GM19455 (cell line): Measurements from ENCODE around the gene ABLIM1.

Source experiments
- ATAC-seq: cut with Tn5 transposase; IDR thresholded peaks from one replicate; pipeline ENCODE4 v1.9.1; 2021; ENCODE audit not compliant: unreplicated experiment

ABLIM1 gene

DNA sequence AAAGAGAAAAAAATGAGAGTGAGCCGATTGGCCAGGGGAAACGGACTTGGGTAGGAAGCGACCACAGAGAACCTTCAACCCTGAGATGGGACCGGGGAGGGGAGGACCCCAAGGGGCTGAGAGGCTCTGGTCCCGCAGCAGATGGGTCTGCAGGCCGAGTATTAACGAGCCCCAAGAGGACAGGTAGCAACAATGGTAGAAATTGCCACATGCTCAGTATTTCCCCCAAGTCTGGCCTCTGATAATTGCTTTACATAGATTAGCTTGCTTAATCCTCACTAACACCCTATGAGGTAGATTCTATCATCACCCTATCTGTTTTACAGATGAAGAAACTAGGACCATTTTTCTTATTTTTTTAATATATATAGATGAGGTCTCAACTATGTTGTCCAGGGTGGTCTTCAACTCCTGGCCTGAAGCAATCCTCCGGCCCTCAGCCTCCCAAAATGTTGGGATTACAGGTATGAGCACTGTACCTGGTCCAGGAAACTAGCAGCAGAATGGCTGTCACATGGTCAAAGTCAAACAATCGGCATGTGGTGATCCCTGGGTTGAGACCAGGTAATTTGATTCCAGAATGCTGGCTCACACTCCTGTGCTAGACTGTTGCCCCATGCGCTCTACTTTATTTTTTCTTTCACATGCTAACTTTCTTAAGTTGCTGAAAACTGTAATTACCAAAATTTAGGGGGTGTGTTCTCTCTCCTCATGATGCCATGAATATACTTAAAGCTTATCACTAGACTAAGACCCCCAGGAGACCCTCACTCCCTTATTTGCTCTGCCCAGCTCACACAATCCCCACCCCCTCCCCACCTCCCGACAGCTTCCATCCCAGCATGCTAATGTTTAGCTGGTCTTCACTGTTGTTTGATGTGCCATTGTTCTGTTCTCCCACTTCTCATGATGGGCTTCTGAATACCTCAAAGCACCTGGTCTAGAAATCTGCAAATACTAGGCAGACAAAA lies 185.9 kb downstream of the ABLIM1 start:
- peak; percentile 8 for ATAC-seq

DNA sequence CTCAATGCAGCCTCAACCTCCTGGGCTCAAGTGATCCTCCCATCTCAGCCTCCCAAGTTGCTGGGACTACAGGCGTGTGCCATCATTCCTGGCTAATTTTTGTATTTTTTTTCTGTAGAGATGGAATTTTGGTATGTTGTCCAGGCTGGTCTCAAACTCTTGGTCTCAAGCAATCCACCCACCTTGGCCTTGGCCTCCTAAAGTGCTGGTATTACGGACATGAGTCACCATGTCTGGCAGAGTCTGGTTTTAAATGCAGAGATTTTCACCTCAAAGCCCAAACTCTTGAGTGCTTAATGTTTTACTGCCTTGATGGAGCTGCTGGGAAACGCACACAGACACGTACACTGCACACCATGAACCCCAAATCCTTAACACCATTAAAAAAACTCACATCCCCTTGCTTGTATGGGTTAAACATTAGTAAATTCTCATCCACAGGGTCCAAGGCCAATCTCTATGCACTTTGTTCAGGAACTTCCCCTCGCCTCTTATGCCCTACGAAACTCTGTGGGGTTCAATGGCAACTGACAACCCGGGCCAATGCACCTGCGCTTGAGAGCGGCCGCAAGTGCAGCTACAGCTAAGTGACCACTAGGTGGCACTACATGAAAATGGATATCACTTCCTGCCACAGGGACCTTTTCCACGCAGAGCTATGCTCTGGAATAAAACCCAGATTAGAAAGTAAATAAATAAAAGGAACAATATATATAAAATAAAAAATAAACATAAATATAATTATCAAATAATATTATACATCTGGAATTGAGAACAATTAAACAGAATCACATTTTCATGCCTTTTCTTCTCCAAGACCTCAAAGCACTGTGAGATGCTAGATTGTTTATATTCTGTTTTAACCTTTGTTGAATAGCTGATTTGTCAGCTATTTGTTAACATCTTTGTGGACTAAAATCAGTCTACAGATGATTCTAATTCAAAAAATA lies 186.8 kb downstream of the ABLIM1 start:
- peak; percentile 90 for ATAC-seq

DNA sequence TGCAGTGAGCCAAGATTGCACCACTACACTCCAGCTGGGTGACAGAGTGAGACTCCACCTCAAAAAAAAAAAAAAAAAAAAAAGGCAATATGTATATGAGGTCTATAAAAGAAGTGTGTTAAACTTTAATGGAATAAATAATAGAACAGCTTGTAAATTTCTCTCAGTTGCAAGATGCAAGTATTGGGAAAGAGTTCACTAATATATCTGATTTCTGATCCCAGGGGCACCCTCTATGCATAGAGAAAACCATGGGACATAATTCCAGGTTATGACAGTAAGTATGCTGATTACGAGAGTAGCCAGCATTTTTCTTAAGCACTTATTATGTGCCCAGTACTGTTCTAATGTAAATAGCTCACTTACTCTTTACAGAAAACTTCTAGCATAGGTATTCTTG lies 187.7 kb downstream of the ABLIM1 start:
- no peak for ATAC-seq

DNA sequence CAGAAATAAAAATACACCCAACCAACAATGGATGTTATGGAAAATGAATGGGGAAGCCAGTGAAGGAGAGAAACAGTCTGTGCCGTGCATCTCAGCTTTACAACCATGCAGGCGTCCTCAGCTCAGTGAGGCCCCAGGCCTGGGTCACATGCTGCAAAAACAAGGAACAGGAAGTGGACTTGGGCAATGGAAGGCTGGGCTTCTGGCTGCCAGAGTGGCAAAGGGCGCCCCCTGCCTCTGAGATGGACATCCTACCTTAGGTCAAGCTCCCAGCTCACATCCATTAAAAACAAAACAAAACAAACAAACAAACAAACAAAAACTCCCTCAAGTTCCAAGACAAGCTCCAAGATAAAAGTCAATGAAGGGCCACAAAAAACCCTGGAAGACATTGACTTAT lies 199.1 kb downstream of the ABLIM1 start:
- ATAC-seq = peak; percentile 61

DNA sequence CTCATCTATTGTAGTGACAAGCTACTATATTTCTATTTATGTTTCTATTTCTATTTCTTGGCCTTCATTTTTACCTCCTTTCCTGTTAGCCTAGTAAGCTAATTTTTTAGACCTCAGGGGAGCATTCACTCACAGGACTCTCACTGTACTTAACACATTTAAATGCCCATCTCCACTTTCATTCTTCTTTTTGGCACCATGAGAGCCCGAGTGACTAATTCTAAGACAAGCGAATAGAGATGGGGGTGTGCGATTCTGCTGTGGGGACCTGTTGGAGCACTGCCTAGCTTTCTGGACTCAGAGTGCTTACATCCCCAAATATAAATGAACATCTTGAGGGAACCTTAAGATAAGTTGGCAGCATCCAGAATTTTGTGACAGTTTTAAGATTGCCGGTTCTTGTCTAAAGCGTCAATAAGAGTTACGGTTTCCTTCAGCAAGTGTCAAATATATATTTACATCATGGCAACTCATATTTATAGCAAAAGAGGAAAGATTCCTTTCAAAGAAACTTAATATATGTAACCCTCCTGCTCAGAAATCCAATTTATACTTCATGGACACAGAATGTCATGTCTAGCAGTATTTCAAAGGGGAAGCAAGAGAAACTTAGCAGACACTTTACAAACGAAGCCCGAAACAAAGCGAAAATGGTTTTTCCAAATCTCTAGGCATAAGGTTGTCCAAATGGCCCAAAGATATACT lies 199.7 kb downstream of the ABLIM1 start:
- no peak for ATAC-seq

DNA sequence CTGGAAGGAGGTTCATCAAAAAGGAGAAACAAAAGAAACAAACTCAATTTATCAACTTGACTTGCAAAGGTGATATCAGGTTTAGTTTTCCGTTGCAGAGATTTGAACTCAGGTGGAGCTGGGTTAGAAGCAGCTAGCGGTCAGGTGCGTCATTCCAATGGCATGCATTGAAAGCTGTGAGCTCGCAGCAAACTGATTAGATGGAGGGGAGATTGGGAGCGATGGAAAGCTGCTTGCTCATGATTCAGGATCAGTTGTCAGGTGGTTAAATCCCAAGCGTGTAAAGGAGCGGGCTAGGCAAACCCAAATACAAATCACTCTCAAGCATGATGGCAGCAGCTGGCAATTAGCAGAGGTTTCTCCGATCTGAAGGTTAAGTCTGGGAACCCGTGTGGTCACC lies 204.5 kb downstream of the ABLIM1 start:
- ATAC-seq = no peak

DNA sequence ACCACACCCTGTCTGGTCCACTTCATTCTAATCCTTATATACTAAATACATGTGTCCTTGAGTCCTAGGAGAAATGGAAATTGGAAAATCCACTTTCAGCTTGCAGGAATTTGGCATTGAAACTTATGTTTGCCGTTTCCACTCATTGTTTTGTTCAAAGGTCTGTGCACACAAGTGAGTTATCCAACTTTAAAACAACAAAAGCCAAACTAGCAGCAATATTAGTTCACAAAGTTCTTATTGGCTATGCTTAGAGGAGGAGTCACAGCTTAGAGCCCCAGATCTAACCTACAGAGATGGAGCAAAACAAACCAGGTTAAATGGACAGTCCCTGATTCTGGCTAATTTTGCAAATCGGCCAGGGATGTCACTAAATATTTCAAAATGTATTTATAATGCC lies 209.2 kb downstream of the ABLIM1 start:
- ATAC-seq = no peak

DNA sequence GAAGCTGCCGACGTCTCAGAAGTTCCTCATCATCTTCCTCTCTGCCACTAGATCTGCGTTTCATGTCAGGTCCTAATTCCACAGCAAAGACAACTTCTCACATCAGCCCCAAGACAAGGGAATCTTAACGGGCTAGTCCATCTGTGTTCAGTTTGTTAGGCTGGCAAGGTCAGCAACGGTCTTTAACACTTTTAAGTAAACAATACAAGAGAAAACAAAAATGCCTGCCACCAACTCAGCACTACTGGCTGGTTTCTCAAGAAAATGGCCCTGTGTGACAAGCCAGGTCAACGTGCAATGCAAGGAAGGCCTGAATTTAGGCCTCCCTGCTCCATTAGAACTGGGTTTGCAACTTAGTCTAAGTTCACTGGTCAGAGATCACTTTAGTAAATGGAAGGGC lies 212.7 kb downstream of the ABLIM1 start:
- ATAC-seq = no peak

DNA sequence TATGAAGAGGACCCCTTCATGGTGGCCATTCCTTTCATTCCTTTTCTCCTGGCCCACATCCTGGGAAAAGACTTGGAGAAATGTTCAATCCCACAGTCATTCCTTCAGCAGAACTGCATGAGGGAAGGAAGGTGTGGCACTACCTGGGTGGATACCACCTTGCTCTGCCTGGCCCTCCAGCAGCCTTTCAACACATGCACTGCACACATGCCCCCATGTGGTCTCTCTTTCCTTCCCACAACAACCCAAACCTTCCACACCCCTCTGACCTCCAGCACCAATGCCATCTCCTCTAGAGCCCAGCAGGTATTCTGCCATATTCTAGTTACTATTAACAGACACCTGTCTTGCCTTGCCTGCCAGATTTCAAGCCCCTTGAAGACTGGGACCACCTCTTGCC lies 213.3 kb downstream of the ABLIM1 start:
- ATAC-seq = no peak

DNA sequence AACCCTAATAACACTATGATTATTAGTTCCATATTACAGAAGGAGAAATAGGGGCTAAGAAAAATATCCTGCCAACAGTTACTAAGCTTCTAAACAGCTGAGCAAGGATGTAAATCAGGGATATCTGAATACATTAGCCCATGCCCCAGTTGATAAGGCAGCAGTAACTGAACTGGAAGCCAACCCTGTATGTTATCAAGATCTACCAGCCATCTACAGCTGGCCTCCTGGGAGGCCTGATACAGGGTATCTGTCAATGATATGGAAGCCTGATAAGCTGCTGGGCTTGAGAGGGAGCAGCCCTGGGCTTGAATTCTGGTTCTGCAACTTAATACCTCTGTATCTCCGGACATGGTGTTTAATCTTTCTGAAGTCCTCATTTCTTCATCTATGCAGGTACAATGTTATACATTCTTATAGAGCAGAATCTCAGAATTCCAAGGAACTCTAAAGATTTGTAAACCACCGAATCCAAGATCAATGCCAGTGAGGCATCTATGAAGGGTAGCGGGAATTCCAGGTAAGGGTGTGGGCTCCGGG lies 215.9 kb downstream of the ABLIM1 start:
- no peak for ATAC-seq

DNA sequence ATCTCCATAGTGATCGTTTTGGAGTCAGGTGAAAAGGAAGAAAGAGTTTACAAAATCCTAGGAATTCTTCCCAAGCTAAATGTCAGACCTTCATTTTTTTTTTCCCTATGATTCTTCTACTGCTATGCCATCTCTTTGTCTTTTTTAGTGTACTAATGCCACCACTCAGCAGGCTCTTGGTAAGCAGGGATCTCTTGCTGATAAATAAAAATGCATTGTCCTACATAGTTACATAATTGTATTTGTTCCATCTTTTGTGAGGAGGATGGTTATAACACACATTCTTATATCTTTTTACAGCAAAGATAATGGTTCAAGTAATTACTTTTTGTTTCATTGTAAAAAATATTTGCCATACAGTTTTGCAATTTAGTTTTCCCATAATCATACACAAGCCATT lies 217.0 kb downstream of the ABLIM1 start:
- ATAC-seq = no peak

DNA sequence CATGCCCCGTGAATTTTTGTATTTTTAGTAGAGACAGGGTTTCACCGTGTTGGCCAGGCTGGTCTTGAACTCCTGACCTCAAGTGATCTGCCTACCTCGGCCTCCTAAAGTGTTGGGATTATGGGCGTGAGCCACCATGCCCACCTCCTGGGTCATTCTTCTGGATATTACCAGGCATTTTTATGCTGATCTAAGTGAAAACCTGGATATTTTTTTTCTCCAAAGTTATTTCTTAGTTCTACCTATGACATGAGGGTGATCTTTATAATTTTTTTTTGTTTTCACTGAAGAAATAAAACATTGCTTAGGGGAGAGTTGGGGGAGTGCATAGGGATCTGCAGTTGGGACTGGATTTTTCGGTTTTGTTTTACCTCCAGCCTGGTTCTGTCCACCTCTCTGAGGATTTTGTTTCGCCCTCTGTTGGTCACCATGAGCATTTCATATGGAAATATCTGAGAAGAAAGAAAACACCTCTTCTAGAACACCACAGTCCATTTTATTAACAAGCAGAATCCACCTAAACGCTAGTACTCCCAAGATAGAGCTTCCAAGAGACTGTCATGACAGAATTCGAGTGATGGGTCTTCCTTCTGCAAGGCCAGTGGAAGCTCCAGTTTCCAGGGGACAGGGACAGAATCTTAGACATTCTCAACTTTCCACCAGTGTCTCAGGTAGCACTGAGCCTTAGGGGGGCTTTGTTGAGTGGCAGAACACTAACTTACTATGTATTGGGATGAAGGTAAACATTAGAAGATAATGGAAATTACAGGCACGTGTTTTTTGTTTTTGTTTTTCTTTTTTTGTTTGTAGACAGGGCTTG lies 220.4 kb downstream of the ABLIM1 start:
- no peak for ATAC-seq

DNA sequence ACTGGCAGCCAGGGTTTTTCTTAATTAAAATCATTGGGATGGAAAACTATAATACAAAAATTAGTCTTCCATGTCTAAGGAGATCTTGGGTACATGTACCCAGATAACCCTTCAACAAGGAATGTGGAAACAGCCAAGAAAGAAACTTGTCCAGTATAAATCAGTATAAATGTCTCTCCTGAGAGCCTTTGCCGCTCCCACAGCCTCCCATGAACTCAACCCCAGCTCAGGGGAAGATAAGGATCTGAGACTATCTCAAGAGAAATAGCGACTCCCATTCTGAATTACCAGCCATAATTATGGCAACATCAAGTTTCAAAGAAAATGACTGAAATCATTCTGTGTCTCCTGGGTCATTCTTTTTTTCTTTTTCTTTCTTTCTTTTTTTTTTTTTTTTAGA lies 221.1 kb downstream of the ABLIM1 start:
- no peak for ATAC-seq

DNA sequence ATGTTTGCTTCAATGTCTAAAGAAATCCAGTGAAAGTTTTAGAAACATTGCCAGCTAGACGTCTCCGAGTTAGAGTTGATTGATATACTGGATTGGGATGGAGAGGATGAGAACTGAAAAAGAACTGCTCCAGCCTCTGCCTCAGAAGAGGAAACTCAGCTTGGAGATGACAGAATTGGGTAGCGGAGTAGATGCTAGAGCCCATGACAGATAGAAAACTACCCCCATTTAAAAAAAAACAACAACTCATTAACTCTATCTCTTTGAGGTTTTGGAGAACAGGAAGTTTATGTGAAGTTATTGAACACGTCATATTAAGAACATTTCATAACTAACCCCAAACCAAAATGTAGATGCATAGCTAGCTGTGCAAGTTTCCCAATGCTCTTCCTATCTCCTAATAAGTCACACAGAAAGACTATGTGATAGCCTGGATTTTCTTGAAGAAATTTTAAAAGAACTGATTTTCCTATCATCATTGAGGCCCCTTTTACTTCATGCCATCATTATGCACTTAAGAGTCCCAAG lies 225.4 kb downstream of the ABLIM1 start:
- no peak for ATAC-seq

DNA sequence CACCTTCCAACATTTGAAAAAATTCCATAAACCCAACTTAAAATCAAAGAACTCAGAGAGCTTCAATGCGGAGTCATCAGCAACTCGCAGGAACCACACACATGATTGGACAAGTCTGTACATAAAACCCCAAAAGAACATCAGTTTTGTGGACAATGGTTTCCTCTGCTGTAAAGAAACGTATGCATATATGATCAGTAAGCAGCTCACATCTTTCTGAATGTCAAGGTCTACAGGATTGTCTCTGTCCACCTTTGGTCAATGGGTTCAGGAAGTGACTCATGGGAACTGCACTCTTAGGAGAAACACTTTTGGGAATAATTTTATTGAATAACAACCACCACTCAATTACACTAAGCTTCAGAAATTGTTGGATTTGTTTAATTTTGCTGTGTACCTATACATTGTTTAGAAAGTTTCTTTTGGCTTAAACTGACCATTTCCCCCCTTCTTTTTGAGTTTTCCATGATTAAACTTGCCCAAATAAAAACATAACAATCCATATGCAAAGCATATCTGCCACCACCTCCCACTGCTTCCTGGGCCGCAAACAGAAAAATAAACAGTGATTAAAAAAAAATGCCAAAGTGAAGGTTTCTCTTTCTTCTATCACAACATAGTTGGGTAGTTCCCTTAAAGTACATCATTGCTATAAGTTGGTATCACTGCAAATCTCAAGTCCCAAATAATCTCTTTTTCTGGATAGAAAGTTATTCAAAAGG lies 226.5 kb downstream of the ABLIM1 start:
- no peak for ATAC-seq

DNA sequence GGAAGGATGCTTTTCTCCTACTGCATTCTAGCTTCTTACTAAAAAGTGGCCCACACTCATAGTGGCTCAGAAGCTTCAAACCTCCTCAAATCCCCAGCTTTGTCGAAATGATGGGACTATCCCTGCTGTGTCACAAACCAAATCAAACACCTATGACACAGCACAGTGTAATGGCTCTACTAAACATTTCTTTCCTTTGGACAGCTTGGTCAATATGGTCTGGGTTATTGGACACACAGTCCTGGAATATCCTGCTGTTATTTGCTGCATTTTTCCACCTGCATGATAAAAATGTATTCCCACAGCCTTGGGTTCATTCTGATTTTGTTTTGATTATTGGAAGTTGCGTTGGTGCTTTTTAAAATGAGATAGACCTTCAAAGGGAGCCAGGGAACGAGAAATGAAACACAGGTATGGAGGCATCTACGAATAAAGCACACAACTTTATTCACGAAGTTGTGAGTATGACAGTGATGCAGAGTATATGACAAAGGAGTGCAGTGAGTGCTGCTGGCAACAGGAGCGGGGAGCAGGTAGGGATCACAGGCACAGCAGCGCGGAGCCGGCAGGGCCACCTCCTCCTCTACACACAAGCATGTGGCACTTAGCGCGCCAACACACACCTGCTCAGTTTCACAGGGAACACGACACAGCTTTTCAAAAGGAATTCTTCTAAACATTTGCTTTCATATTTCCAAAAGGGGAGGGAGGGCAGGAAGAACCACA lies 227.2 kb downstream of the ABLIM1 start:
- ATAC-seq = no peak

DNA sequence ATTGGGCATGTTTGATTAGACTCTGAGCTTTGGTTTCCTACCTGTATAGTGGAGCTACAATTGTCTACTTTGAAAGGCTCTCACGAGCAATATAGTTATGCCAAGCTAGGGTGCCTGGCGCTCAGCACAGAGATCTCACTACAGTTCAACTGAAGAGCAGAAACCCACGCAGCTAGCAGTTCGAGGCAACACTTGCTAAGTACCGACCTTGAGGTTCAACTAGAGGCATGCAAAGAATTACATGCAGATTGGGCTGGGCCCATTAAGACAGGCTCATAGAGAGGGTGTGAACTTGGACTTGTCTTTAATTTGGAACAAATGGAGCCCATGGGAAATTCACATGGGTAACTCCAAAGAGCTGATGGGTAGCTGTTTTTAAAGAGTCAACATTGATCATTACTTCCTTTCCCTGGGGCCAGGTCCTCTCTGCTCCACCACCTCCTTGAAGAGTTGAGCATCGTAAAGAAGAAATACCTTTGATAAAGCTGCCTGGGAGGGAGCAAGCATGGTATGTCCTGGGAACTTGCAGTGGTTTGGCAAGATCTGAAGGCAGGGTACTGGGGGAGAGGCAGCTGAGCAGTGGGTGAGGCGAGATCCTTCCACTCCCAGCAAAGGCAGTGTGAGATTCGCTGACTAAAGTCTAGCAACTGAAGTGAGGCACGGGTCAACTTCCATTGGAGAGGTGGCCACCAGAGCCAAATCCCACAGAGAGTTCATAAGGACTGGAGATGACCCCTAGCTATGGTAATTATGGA lies 228.3 kb downstream of the ABLIM1 start:
- no peak for ATAC-seq
